Hepatocyte (in vitro differentiated cells): ENCODE measurements around the gene STXBP4.

ENCODE experiments used
- EZH2phosphoT487 ChIP-seq: fragments of 200-600 bp; sonication (generic); IDR thresholded peaks from one replicate; pipeline ENCODE4 v1.6.1; 2018; ENCODE audit warnings: antibody characterized with exemption, mild to moderate bottlenecking, low read depth, moderate library complexity; ENCODE audit not compliant: unreplicated experiment, severe bottlenecking
- TF ChIP-seq, protein P1 (sequence below): fragments of 200-600 bp; sonication (generic); IDR thresholded peaks from 2 replicates; pipeline ENCODE4 v1.5.1; 2016; ENCODE audit warnings: antibody characterized with exemption, mild to moderate bottlenecking; ENCODE audit not compliant: poor library complexity

- TF ChIP-seq, protein P1, sequence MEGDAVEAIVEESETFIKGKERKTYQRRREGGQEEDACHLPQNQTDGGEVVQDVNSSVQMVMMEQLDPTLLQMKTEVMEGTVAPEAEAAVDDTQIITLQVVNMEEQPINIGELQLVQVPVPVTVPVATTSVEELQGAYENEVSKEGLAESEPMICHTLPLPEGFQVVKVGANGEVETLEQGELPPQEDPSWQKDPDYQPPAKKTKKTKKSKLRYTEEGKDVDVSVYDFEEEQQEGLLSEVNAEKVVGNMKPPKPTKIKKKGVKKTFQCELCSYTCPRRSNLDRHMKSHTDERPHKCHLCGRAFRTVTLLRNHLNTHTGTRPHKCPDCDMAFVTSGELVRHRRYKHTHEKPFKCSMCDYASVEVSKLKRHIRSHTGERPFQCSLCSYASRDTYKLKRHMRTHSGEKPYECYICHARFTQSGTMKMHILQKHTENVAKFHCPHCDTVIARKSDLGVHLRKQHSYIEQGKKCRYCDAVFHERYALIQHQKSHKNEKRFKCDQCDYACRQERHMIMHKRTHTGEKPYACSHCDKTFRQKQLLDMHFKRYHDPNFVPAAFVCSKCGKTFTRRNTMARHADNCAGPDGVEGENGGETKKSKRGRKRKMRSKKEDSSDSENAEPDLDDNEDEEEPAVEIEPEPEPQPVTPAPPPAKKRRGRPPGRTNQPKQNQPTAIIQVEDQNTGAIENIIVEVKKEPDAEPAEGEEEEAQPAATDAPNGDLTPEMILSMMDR: no peak
- no peak for TF ChIP-seq EZH2phosphoT487
These were observed 121.5 kb downstream of the STXBP4 start for GRCh38 chr17:55090079-55090492.
